Measurements from ENCODE around the gene RXRB.

The RXRB gene

DNA sequence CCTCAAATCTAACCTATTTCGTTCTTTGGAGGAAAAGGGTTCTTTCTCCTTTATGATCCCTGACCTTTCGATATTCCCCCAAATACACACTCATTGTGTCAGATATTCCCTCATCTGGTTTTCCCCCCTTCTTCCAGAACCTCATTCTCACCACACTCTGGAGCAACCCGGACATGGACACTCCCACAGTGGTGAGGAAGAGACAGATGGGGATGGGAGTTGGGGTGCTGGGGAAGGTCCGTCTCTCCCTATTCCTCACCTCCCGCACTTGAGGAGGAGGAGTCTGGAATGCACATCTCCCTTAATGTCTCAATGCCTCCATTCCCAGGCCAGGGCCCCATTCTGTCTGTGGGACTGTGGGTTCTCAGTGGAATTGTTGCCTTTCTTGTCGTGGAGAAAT, 1.5 kb upstream of the RXRB start:
- no peaks in the 10 kb centered on the region for H3K79me2 ChIP-seq (ENCODE audit: insufficient read depth, low read length)
- H3K27ac ChIP-seq (ENCODE audit: low read depth, low read length, poor library complexity, severe bottlenecking) = no peak overlapping the region
- H3K4me3 ChIP-seq (ENCODE audit: low read depth, low read length, poor library complexity, severe bottlenecking) = peak overlapping the region; percentile 91
- no peaks in the 10 kb centered on the region for H3K27me3 ChIP-seq (ENCODE audit: insufficient read depth, low read length)
- peaks cover 49% of the 10 kb centered on the region for H3K4me1 ChIP-seq (ENCODE audit: insufficient read depth, low read length, severe bottlenecking)
- peak overlapping the region; percentile 85; the same call in 1 of the 2 replicates for H3K9ac ChIP-seq (ENCODE audit: low read length)
- no peak overlapping the region for H2AFZ ChIP-seq (ENCODE audit: low read length)
- H4K20me1 ChIP-seq (ENCODE audit: insufficient read depth, low read length) = no peaks in the 10 kb centered on the region
- no peaks in the 10 kb centered on the region for H3K9me3 ChIP-seq (ENCODE audit: low read length)
- H3K36me3 ChIP-seq (ENCODE audit: insufficient read depth, low read length) = peaks cover 28% of the 10 kb centered on the region; the same call in 1 of the 2 replicates
- peak overlapping the region; percentile 95 for H3K4me2 ChIP-seq (ENCODE audit: low read length)
- TF ChIP-seq EZH2 (IDR thresholded peaks at IDR 0.05; ENCODE audit: borderline replicate concordance, low read length) = no peak
- TF ChIP-seq, protein P1, sequence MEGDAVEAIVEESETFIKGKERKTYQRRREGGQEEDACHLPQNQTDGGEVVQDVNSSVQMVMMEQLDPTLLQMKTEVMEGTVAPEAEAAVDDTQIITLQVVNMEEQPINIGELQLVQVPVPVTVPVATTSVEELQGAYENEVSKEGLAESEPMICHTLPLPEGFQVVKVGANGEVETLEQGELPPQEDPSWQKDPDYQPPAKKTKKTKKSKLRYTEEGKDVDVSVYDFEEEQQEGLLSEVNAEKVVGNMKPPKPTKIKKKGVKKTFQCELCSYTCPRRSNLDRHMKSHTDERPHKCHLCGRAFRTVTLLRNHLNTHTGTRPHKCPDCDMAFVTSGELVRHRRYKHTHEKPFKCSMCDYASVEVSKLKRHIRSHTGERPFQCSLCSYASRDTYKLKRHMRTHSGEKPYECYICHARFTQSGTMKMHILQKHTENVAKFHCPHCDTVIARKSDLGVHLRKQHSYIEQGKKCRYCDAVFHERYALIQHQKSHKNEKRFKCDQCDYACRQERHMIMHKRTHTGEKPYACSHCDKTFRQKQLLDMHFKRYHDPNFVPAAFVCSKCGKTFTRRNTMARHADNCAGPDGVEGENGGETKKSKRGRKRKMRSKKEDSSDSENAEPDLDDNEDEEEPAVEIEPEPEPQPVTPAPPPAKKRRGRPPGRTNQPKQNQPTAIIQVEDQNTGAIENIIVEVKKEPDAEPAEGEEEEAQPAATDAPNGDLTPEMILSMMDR (IDR thresholded peaks at IDR 0.05; ENCODE audit: low read length) = no peak
- H3K9me2 ChIP-seq (ENCODE audit: low read depth, low read length) = no peaks in the 10 kb centered on the region
- H3F3A ChIP-seq (ENCODE audit: insufficient read depth, low read length) = 0 out of 2 replicates have a peak, but pooled peaks cover 4% of the 10 kb centered on the region

DNA sequence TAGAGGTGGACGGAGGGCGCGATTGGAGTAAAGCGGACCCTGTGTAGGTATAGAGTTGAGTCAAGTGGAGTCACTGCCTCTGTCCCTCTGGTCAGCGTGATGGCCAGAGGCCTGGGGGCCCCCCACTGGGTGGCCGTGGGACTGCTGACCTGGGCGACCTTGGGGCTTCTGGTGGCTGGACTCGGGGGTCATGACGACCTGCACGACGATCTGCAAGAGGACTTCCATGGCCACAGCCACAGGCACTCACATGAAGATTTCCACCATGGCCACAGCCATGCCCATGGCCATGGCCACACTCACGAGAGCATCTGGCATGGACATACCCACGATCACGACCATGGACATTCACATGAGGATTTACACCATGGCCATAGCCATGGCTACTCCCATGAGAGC, 681 bp upstream of the RXRB start:
- Histone ChIP-seq H2AFZ (ENCODE audit: low read length) (no peak overlapping the region), H3K4me1 (ENCODE audit: insufficient read depth, low read length, severe bottlenecking) (peaks cover 47% of the 10 kb centered on the region), H3F3A (ENCODE audit: insufficient read depth, low read length) (0 out of 2 replicates have a peak, but pooled peaks cover 4% of the 10 kb centered on the region), H3K27ac (ENCODE audit: low read depth, low read length, poor library complexity, severe bottlenecking) (peak overlapping the region; percentile 84), H3K9ac (ENCODE audit: low read length) (peak overlapping the region; percentile 85), H3K4me3 (ENCODE audit: low read depth, low read length, poor library complexity, severe bottlenecking) (peak overlapping the region; percentile 91), H3K36me3 (ENCODE audit: insufficient read depth, low read length) (peaks cover 31% of the 10 kb centered on the region; the same call in 1 of the 2 replicates), H3K79me2 (ENCODE audit: insufficient read depth, low read length) (no peaks in the 10 kb centered on the region), H3K9me2 (ENCODE audit: low read depth, low read length) (no peaks in the 10 kb centered on the region), H4K20me1 (ENCODE audit: insufficient read depth, low read length) (no peaks in the 10 kb centered on the region), H3K9me3 (ENCODE audit: low read length) (no peaks in the 10 kb centered on the region), H3K27me3 (ENCODE audit: insufficient read depth, low read length) (no peaks in the 10 kb centered on the region), H3K4me2 (ENCODE audit: low read length) (peak overlapping the region; percentile 95)
- no peak for TF ChIP-seq EZH2 (IDR thresholded peaks at IDR 0.05; ENCODE audit: borderline replicate concordance, low read length)
- TF ChIP-seq, protein P1 (IDR thresholded peaks at IDR 0.05; ENCODE audit: low read length) = no peak

DNA sequence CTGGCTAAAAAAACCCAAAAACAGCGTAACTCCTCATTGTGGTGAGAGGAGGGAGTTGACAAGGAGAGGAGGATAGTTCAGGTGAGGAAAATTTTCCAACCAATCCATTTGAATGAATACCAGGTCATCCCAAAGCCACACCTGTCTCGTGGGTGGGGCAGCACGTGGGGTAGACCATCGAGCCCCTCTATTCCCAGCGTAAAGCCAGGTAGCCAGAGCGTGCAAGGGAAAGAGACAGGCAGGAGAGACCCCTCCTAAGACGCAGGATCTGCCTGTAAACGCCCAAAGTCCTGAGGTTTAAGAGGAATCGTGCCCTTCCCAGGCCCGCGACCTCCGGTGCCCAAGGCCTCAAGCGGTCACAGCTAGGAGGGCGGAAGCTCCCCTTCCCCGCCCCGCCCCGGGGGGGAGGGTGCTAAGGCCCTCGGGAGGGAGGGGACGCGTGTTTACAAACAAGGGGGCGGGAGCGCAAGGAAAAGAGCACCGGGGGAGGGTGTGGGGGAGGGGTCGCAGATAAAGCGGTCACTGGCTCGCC, 712 bp downstream of the RXRB start:
- Histone ChIP-seq H3K4me1 (ENCODE audit: insufficient read depth, low read length, severe bottlenecking) (peaks cover 38% of the 10 kb centered on the region), H3K9me3 (ENCODE audit: low read length) (no peaks in the 10 kb centered on the region), H3K27ac (ENCODE audit: low read depth, low read length, poor library complexity, severe bottlenecking) (peak overlapping the region; percentile 84), H3K36me3 (ENCODE audit: insufficient read depth, low read length) (peaks cover 45% of the 10 kb centered on the region), H2AFZ (ENCODE audit: low read length) (no peak overlapping the region), H3K9me2 (ENCODE audit: low read depth, low read length) (no peaks in the 10 kb centered on the region), H3K79me2 (ENCODE audit: insufficient read depth, low read length) (no peaks in the 10 kb centered on the region), H4K20me1 (ENCODE audit: insufficient read depth, low read length) (no peaks in the 10 kb centered on the region), H3K9ac (ENCODE audit: low read length) (peak overlapping the region; percentile 85), H3K4me3 (ENCODE audit: low read depth, low read length, poor library complexity, severe bottlenecking) (peak overlapping the region; percentile 91), H3K27me3 (ENCODE audit: insufficient read depth, low read length) (no peaks in the 10 kb centered on the region), H3F3A (ENCODE audit: insufficient read depth, low read length) (no peaks in the 10 kb centered on the region), H3K4me2 (ENCODE audit: low read length) (peak overlapping the region; percentile 95)
- TF ChIP-seq, protein P1 (IDR thresholded peaks at IDR 0.05; ENCODE audit: low read length) = no peak
